Measurements from ENCODE around the gene HMX1.

The HMX1 gene

GRCh38 chr4:8892556-8893226, 21.1 kb upstream of the HMX1 start:
- DNase-seq (ENCODE audit: low spot score): no peak

GRCh38 chr4:8891646-8892555, 20.3 kb upstream of the HMX1 start:
- no peak for DNase-seq (ENCODE audit: low spot score)

GRCh38 chr4:8891255-8891645, 19.6 kb upstream of the HMX1 start:
- no peak for DNase-seq (ENCODE audit: low spot score)

GRCh38 chr4:8888856-8889255, 17.2 kb upstream of the HMX1 start:
- DNase-seq (ENCODE audit: low spot score): no peak

GRCh38 chr4:8886612-8887406, 15.2 kb upstream of the HMX1 start:
- DNase-seq (ENCODE audit: low spot score): no peak

- DNase-seq (ENCODE audit: low spot score): no peak
These were observed 10.6 kb upstream of the HMX1 start for GRCh38 chr4:8882239-8882638.

- no peak for DNase-seq (ENCODE audit: low spot score)
These were observed 9.2 kb upstream of the HMX1 start for GRCh38 chr4:8880851-8881250.

- DNase-seq (ENCODE audit: low spot score): no peak
These were observed 7.9 kb upstream of the HMX1 start for GRCh38 chr4:8879574-8879973.

GRCh38 chr4:8878421-8878820, 6.8 kb upstream of the HMX1 start:
- no peak for DNase-seq (ENCODE audit: low spot score)

GRCh38 chr4:8877780-8878040, 6.1 kb upstream of the HMX1 start:
- no peak for DNase-seq (ENCODE audit: low spot score)

- DNase-seq (ENCODE audit: low spot score): no peak
These were observed 5.5 kb upstream of the HMX1 start for GRCh38 chr4:8876982-8877779.

GRCh38 chr4:8874896-8875680, 3.4 kb upstream of the HMX1 start:
- no peak for DNase-seq (ENCODE audit: low spot score)

GRCh38 chr4:8874003-8874895, 2.6 kb upstream of the HMX1 start:
- DNase-seq (ENCODE audit: low spot score): no peak

GRCh38 chr4:8872402-8873291, 1.0 kb upstream of the HMX1 start:
- DNase-seq (ENCODE audit: low spot score): no peak

- DNase-seq (ENCODE audit: low spot score): no peak
These were observed 807 bp downstream of the HMX1 start for GRCh38 chr4:8870647-8871416.

- DNase-seq (ENCODE audit: low spot score): no peak
These were observed 1.6 kb downstream of the HMX1 start for GRCh38 chr4:8869898-8870646.

- DNase-seq (ENCODE audit: low spot score): no peak
These were observed 2.4 kb downstream of the HMX1 start for GRCh38 chr4:8869002-8869897.
